ENCODE measurements around the gene ZDHHC3.

DNA sequence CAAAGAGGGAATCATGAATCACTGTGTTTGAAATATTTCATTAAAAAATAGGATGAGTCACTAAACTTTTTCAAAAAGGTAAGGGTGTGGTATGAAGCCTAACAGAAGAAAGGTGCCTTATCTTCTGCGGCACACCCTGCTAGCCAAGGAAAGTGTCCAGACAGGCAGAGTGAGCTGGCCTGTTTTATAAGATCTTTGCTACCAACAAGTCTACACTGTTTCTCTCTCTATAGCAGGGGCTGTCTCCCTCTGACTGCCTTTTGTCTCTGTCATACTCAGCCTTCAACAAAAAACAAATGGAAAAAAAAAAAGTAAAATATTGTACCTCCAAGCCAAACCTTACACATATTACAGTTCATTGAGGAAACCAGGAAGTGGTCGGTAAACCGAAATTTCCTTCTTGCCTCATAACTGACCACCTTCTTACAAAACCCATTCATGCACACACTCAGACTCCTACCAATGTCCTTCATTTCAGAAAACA, 9.1 kb downstream of the ZDHHC3 start:
- TF ChIP-seq, protein P1, sequence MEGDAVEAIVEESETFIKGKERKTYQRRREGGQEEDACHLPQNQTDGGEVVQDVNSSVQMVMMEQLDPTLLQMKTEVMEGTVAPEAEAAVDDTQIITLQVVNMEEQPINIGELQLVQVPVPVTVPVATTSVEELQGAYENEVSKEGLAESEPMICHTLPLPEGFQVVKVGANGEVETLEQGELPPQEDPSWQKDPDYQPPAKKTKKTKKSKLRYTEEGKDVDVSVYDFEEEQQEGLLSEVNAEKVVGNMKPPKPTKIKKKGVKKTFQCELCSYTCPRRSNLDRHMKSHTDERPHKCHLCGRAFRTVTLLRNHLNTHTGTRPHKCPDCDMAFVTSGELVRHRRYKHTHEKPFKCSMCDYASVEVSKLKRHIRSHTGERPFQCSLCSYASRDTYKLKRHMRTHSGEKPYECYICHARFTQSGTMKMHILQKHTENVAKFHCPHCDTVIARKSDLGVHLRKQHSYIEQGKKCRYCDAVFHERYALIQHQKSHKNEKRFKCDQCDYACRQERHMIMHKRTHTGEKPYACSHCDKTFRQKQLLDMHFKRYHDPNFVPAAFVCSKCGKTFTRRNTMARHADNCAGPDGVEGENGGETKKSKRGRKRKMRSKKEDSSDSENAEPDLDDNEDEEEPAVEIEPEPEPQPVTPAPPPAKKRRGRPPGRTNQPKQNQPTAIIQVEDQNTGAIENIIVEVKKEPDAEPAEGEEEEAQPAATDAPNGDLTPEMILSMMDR (IDR thresholded peaks at IDR 0.05; ENCODE audit: borderline replicate concordance, extremely low read depth, low read length, poor library complexity, severe bottlenecking) = no peak
- TF ChIP-seq EZH2 (IDR thresholded peaks at IDR 0.05; ENCODE audit: borderline replicate concordance, low read depth, low read length, severe bottlenecking) = no peak

Data from DND-41 (cell line).